ENCODE measurements around the gene RGS3. TPM values are rescaled to one million over a fixed set of nuclear protein-coding genes. Genes with fewer than 3 reads are reported as not detected.

Gene RGS3
- total and polyA plus RNA-seq, 2 donors (not counting 3 experiments of a cell fraction or from before 2014, with no cell fraction given) = 356 to 416 TPM

DNA sequence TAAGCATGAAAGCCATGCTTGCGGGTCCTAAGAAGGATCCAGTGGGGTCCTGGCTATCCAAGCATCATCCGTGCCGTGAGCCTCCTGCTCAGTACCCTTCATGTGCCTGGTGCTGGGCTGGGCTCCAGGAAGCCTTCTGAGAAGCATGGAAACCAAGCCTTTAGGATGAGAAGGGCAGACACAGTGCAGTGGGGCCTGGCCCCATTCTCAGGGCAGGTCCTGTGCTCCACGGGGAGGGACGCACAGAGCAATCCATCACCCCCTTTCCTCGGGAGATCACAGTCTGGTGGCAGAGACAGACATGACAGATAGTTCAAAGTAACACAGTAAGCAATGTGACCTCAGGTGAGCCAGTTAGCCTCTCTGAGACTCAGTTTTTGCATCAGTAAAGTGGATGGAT, 76.9 kb downstream of the RGS3 start:
- peaks cover 40 to 87% of the 10 kb centered on the region in 2 experiments for H3K36me3 ChIP-seq (ENCODE audit: control insufficient read depth in 2 of 2, extremely low read depth in 1 of 2, insufficient read depth in 2 of 2, low read length in 2 of 2)

GRCh38 chr9:113541019-113541900, 77.7 kb downstream of the RGS3 start:
- Histone ChIP-seq H2AFZ (ENCODE audit: low read depth, low read length) (no peak overlapping the region), H3K9me1 (replicated peaks; ENCODE audit: control insufficient read depth, extremely low read depth, insufficient read depth, low read length) (no peaks in the 10 kb centered on the region), H3K9ac (replicated peaks; ENCODE audit: extremely low read depth, insufficient read depth, low read length) (no peak overlapping the region), H3K4me3 (replicated peaks in 1 of 3; ENCODE audit: insufficient read depth in 1 of 3, low read depth in 1 of 3, low read length in 3 of 3) (no peak overlapping the region), H3K4me1 (ENCODE audit: control insufficient read depth, extremely low read depth, insufficient read depth, low read length) (peaks cover 5% of the 10 kb centered on the region), H3K79me2 (ENCODE audit: control insufficient read depth, insufficient read depth, low read length) (peaks cover 36% of the 10 kb centered on the region), H3K9me3 (replicated peaks; ENCODE audit: control insufficient read depth, insufficient read depth, low read length) (no peaks in the 10 kb centered on the region), H3K27ac (ENCODE audit: insufficient read depth, low read depth, low read length) (no peak overlapping the region), H4K20me1 (replicated peaks; ENCODE audit: control insufficient read depth, extremely low read depth, insufficient read depth, low read length) (no peaks in the 10 kb centered on the region), H3K4me2 (ENCODE audit: insufficient read depth, low read length) (no peak overlapping the region), H3K27me3 (ENCODE audit: control insufficient read depth in 2 of 2, insufficient read depth in 2 of 2, low read length in 2 of 2) (no peaks in the 10 kb centered on the region), H3K36me3 (ENCODE audit: control insufficient read depth in 2 of 2, extremely low read depth in 1 of 2, insufficient read depth in 2 of 2, low read length in 2 of 2) (peaks cover 41 to 85% of the 10 kb centered on the region in 2 experiments)
- ChIA-PET POLR2A (no interaction called here), CTCF (interaction anchor here (1.1 to 1.8 kb wide), 4 partner anchors 50 to 114 kb away, joined by 4 to 8 read pairs (median 6); no protein-coding TSS in a partner anchor)
- dilution Hi-C loops (cut with MboI; ENCODE audit: extremely low pct_ligation_motif_present, low sequenced_read_pairs) = no loop called here
- DNase-seq (ENCODE audit: low read depth, low spot score) (peak; percentile 42), FAIRE-seq (peak; percentile 64)
- intact Hi-C loops (cut with micrococcal nuclease) = loop anchor here (1.0 to 5.0 kb wide), 2 partner anchors 41 to 116 kb away; no protein-coding TSS in a partner anchor
- TF ChIP-seq JUN (IDR thresholded peaks at IDR 0.05; ENCODE audit: borderline replicate concordance, insufficient read depth, insufficient read length, low read depth) (no peak), POLR2A (IDR thresholded peaks at IDR 0.05; ENCODE audit: low read depth, low read length) (peak; percentile 10), MYC (IDR thresholded peaks at IDR 0.05; ENCODE audit: low read depth, low read length) (no peak), POLR2AphosphoS5 (IDR thresholded peaks at IDR 0.05; ENCODE audit: insufficient read depth, low read depth, low read length) (no peak)
- no TSS peak for BruUV-seq (replicated peaks)

More for the DNA sequence above, 76.9 kb downstream of the RGS3 start:
- Histone ChIP-seq H3K27ac (ENCODE audit: insufficient read depth, low read depth, low read length) (no peak overlapping the region), H3K4me2 (ENCODE audit: insufficient read depth, low read length) (no peak overlapping the region), H3K9ac (replicated peaks; ENCODE audit: extremely low read depth, insufficient read depth, low read length) (no peak overlapping the region), H4K20me1 (replicated peaks; ENCODE audit: control insufficient read depth, extremely low read depth, insufficient read depth, low read length) (no peaks in the 10 kb centered on the region), H3K79me2 (ENCODE audit: control insufficient read depth, insufficient read depth, low read length) (peaks cover 33% of the 10 kb centered on the region), H3K27me3 (ENCODE audit: control insufficient read depth in 2 of 2, insufficient read depth in 2 of 2, low read length in 2 of 2) (no peaks in the 10 kb centered on the region), H3K4me1 (ENCODE audit: control insufficient read depth, extremely low read depth, insufficient read depth, low read length) (no peaks in the 10 kb centered on the region), H3K4me3 (replicated peaks in 1 of 3; ENCODE audit: insufficient read depth in 1 of 3, low read depth in 1 of 3, low read length in 3 of 3) (no peak overlapping the region), H3K9me1 (replicated peaks; ENCODE audit: control insufficient read depth, extremely low read depth, insufficient read depth, low read length) (no peaks in the 10 kb centered on the region), H3K9me3 (replicated peaks; ENCODE audit: control insufficient read depth, insufficient read depth, low read length) (no peaks in the 10 kb centered on the region), H2AFZ (ENCODE audit: low read depth, low read length) (no peak overlapping the region)
- no TSS peak for BruUV-seq (replicated peaks)
- dilution Hi-C loops (cut with MboI; ENCODE audit: extremely low pct_ligation_motif_present, low sequenced_read_pairs) (no loop called here), intact Hi-C loops (cut with micrococcal nuclease) (loop anchor here (5.0 kb wide), 1 partner anchor 117 kb away; no protein-coding TSS in a partner anchor)
- FAIRE-seq (no peak), DNase-seq (ENCODE audit: low read depth, low spot score) (no peak)
- ChIA-PET CTCF (interaction anchor here (1.4 to 4.2 kb wide), 6 partner anchors 51 to 117 kb away, joined by 3 to 14 read pairs (median 6); no protein-coding TSS in a partner anchor), POLR2A (no interaction called here)
- no peak for TF ChIP-seq FOS (IDR thresholded peaks at IDR 0.05; ENCODE audit: borderline replicate concordance, insufficient read depth, low read length)
